Caco-2 (cell line): ENCODE data around the gene EIF3F. TPM values are rescaled to one million over a fixed set of nuclear protein-coding genes. Genes with fewer than 3 reads are reported as not detected.

ENCODE experiments used
- BruUV-seq: library from RNA; stranded (reverse); fragments of 400-500 nt; replicated peaks from 2 replicates; lab custom pipeline; 2021; lab: Mats Ljungman, UMichigan
- CTCF ChIA-PET: fragments of 300-600 bp; sonication (Branson Sonifier 250); formaldehyde crosslinking; loops from one replicate; lab custom pipeline; 2022; ENCODE audit warnings: antibody characterized with exemption; lab: Charles Lee
- POLR2A ChIA-PET: fragments of 300-600 bp; sonication (Branson Sonifier 250); formaldehyde crosslinking; loops from one replicate; lab custom pipeline; 2022; ENCODE audit warnings: antibody characterized with exemption; lab: Charles Lee
- DNase-seq, 2 experiments: peaks; one replicate each; pipeline versions ENCODE4 v3.0.0 to v3.0.0-alpha.2; 2020 to 2022
- H3K27me3 ChIP-seq: replicated peaks from 2 replicates; pipeline ENCODE4 v1.6.0; 2011; ENCODE audit warnings: low read length; ENCODE audit not compliant: control insufficient read depth, insufficient read depth
- H3K36me3 ChIP-seq: 2 replicates; pipeline ENCODE4 v1.5.1; 2011; ENCODE audit warnings: low read length; ENCODE audit not compliant: control insufficient read depth, insufficient read depth
- H3K4me1 ChIP-seq: fragments of 250-450 bp; sonication (Bioruptor Pico); 2 replicates; pipeline ENCODE4 v1.5.1; 2020; ENCODE audit warnings: mild to moderate bottlenecking
- H3K4me3 ChIP-seq: 2 replicates; pipeline ENCODE4 v1.5.1; 2011; ENCODE audit warnings: low read depth, mild to moderate bottlenecking, control low read depth, low read length
- H3K9me3 ChIP-seq: fragments of 250-450 bp; sonication (Bioruptor Pico); 2 replicates; pipeline ENCODE4 v1.5.1; 2020; ENCODE audit warnings: mild to moderate bottlenecking, moderate library complexity
- H3K27ac Mint-ChIP-seq: one replicate; pipeline ENCODE4 v1.8.0; 2022; ENCODE audit warnings: mixed read lengths; ENCODE audit not compliant: unreplicated experiment
- H3K27me3 Mint-ChIP-seq: one replicate; pipeline ENCODE4 v1.8.0; 2022; ENCODE audit warnings: mixed read lengths; ENCODE audit not compliant: insufficient read depth, unreplicated experiment
- H3K36me3 Mint-ChIP-seq: one replicate; pipeline ENCODE4 v1.8.0; 2022; ENCODE audit warnings: mild to moderate bottlenecking, mixed read lengths; ENCODE audit not compliant: insufficient read depth, unreplicated experiment
- H3K4me1 Mint-ChIP-seq: one replicate; pipeline ENCODE4 v1.8.0; 2022; ENCODE audit warnings: low read depth, mixed read lengths; ENCODE audit not compliant: unreplicated experiment
- H3K4me3 Mint-ChIP-seq: one replicate; pipeline ENCODE4 v1.8.0; 2022; ENCODE audit warnings: mild to moderate bottlenecking, moderate library complexity, mixed read lengths; ENCODE audit not compliant: unreplicated experiment
- H3K9me3 Mint-ChIP-seq: one replicate; pipeline ENCODE4 v1.8.0; 2022; ENCODE audit warnings: mixed read lengths; ENCODE audit not compliant: unreplicated experiment
- intact Hi-C: fragments of 100-400 bp; cut with micrococcal nuclease; formaldehyde crosslinking; loops from one replicate; pipeline ENCODE4 v1.10.0; 2022; ENCODE audit not compliant: unreplicated experiment
- total RNA-seq: library from RNA; stranded (reverse); gene quantifications from 2 replicates; pipeline ENCODE4 v1.2.3, GENCODE V29; 2022
- TF ChIP-seq, protein P1 (sequence below), 2 experiments: fragments of 200-600 bp in 1 of 2; IDR thresholded peaks; 1 replicate in 1 of 2; 2 replicates in 1 of 2; pipeline versions ENCODE4 v1.5.1 to v1.8.0; 2011 to 2022; ENCODE audit warnings: antibody characterized with exemption in 1 of 2, control low read depth in 1 of 2, inconsistent platforms in 1 of 2, low read depth in 1 of 2, low read length in 1 of 2, mild to moderate bottlenecking in 1 of 2, moderate library complexity in 1 of 2; ENCODE audit not compliant: insufficient read depth in 1 of 2, severe bottlenecking in 1 of 2, unreplicated experiment in 1 of 2

EIF3F gene
- total RNA-seq, 1 experiment from 2014 or later = 315 TPM

DNA sequence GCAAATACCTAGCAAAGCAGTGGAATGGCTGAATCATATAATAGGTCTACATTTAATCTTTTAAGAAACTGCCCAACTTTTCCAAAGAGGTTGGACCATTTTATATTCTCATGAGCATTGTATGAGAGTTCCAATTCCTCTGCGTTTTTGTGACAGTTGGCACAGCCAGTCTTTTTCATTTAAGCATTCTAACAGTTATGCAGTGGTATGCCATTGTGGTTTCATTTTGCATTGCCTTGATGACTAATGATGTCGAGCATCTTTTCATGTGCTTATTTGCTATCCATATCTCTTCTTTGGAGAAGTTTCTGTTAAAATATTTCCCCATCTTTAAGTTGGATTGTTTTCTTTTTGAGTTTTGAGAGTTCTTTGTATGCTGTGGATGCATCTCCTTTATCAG is 38.7 kb downstream of the EIF3F start:
- CTCF ChIA-PET = no interaction called here
- peaks cover 3% of the 10 kb centered on the region for H3K27me3 Mint-ChIP-seq
- H3K9me3 Mint-ChIP-seq = no peaks in the 10 kb centered on the region
- POLR2A ChIA-PET = no interaction called here
- no peaks in the 10 kb centered on the region for H3K36me3 Mint-ChIP-seq
- DNase-seq = no peak
- 0 out of 2 replicates have a peak, but pooled peaks cover 3% of the 10 kb centered on the region for H3K9me3 ChIP-seq
- H3K36me3 ChIP-seq = no peaks in the 10 kb centered on the region
- H3K4me1 Mint-ChIP-seq = no peaks in the 10 kb centered on the region
- no peaks in the 10 kb centered on the region for H3K4me1 ChIP-seq
- H3K4me3 ChIP-seq = no peak overlapping the region
- TF ChIP-seq, protein P1, sequence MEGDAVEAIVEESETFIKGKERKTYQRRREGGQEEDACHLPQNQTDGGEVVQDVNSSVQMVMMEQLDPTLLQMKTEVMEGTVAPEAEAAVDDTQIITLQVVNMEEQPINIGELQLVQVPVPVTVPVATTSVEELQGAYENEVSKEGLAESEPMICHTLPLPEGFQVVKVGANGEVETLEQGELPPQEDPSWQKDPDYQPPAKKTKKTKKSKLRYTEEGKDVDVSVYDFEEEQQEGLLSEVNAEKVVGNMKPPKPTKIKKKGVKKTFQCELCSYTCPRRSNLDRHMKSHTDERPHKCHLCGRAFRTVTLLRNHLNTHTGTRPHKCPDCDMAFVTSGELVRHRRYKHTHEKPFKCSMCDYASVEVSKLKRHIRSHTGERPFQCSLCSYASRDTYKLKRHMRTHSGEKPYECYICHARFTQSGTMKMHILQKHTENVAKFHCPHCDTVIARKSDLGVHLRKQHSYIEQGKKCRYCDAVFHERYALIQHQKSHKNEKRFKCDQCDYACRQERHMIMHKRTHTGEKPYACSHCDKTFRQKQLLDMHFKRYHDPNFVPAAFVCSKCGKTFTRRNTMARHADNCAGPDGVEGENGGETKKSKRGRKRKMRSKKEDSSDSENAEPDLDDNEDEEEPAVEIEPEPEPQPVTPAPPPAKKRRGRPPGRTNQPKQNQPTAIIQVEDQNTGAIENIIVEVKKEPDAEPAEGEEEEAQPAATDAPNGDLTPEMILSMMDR (IDR thresholded peaks at IDR 0.05; ENCODE audit: insufficient read depth in 1 of 2, low read depth in 1 of 2, low read length in 1 of 2, severe bottlenecking in 1 of 2, unreplicated experiment in 1 of 2) = no peak
- H3K4me3 Mint-ChIP-seq = no peak overlapping the region
- no TSS peak for BruUV-seq
- H3K27ac Mint-ChIP-seq = no peak overlapping the region
- no peaks in the 10 kb centered on the region for H3K27me3 ChIP-seq
- intact Hi-C loops = no loop called here

- BruUV-seq = no TSS peak
- TF ChIP-seq, protein P1 (IDR thresholded peaks at IDR 0.05; ENCODE audit: insufficient read depth in 1 of 2, low read depth in 1 of 2, low read length in 1 of 2, severe bottlenecking in 1 of 2, unreplicated experiment in 1 of 2) = no peak
- Mint-ChIP-seq H3K27me3 (peaks cover 5% of the 10 kb centered on the region), H3K36me3 (no peaks in the 10 kb centered on the region), H3K4me3 (no peak overlapping the region), H3K4me1 (no peaks in the 10 kb centered on the region), H3K9me3 (no peaks in the 10 kb centered on the region), H3K27ac (no peak overlapping the region)
- POLR2A ChIA-PET = no interaction called here
- H3K36me3 ChIP-seq = no peaks in the 10 kb centered on the region
- H3K9me3 ChIP-seq = 0 out of 2 replicates have a peak, but pooled peaks cover 3% of the 10 kb centered on the region
- CTCF ChIA-PET = no interaction called here
- H3K4me1 ChIP-seq = no peaks in the 10 kb centered on the region
- intact Hi-C loops = no loop called here
- no peaks in the 10 kb centered on the region for H3K27me3 ChIP-seq
- no peak for DNase-seq
- H3K4me3 ChIP-seq = no peak overlapping the region
These were observed 39.8 kb downstream of the EIF3F start for GRCh38 chr11:8026982-8027381.

DNA sequence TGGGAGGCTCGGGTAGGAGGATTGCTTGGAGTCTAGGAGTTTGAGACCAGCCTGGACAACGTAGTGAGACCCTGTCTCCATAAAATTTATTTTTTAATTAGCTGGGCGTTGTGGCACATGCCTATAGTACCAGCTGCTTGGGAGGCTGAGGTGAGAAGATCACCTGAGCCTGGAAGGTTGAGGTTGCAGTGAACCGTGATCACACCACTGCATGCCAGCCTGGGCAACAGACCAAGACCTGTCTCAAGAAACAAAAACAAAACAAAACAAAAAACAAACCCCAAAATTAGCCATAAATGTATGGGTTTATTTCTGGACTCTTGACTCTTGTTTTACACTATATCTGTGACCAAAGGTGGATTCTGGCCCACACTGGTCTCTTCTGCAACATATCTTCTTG is 41.6 kb downstream of the EIF3F start:
- POLR2A ChIA-PET = no interaction called here
- no peaks in the 10 kb centered on the region for H3K4me1 ChIP-seq

More for the DNA sequence above, 41.6 kb downstream of the EIF3F start:
- Mint-ChIP-seq H3K9me3 (no peaks in the 10 kb centered on the region), H3K36me3 (no peaks in the 10 kb centered on the region), H3K27ac (no peak overlapping the region), H3K4me3 (no peak overlapping the region), H3K4me1 (no peaks in the 10 kb centered on the region), H3K27me3 (peaks cover 11% of the 10 kb centered on the region)
- no peak overlapping the region for H3K4me3 ChIP-seq
- CTCF ChIA-PET = no interaction called here
- H3K27me3 ChIP-seq = no peaks in the 10 kb centered on the region
- intact Hi-C loops = no loop called here
- no peaks in the 10 kb centered on the region for H3K36me3 ChIP-seq
- 0 out of 2 replicates have a peak, but pooled peaks cover 3% of the 10 kb centered on the region for H3K9me3 ChIP-seq
- DNase-seq = no peak
- TF ChIP-seq, protein P1 (IDR thresholded peaks at IDR 0.05; ENCODE audit: insufficient read depth in 1 of 2, low read depth in 1 of 2, low read length in 1 of 2, severe bottlenecking in 1 of 2, unreplicated experiment in 1 of 2) = no peak
- BruUV-seq = no TSS peak
